ENCODE results near the gene GADD45GIP1.
A peak's percentile ranks its signal among the peaks of the same experiment; 100 is the strongest.
"Not testable (repeated sequence)": the region's sequence is repeated elsewhere in the genome, so short reads cannot be mapped to it uniquely, and the experiment has no call there.

GADD45GIP1 gene

DNA sequence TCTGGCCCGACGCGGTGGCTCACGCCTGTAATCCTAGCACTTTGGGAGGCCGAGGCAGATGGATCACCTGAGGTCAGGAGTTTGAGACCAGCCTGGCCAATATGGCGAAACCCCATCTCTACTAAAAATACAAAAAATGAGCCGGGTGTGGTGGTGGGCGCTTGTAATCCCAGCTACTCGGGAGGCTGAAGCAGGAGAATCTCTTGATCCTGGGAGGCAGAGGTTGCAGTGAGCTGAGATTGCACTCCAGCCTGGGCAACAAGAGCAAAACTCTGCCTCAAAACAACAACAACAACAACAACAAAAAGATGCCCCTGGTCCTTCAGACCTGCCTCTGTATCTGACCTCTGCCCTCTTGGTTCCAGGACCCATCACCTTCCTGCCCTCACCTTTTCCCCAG, 1.4 kb downstream of the GADD45GIP1 start:
- H3K36me3 ChIP-seq (ENCODE audit: insufficient read depth, low read length); H3K27me3 ChIP-seq (ENCODE audit: insufficient read depth, low read length); H2AFZ ChIP-seq (ENCODE audit: low read length, unreplicated experiment): not testable (repeated sequence)
- H3K79me2 ChIP-seq (ENCODE audit: control insufficient read depth, insufficient read depth, low read length, unreplicated experiment): peaks cover 37% of the 10 kb centered on the region
- peaks cover 41% of the 10 kb centered on the region for H3K4me1 ChIP-seq (ENCODE audit: control insufficient read depth, insufficient read depth, low read length, unreplicated experiment)
- peak overlapping the region; percentile 100 for H3K27ac ChIP-seq (ENCODE audit: low read depth, low read length)
- H3K4me3 ChIP-seq (ENCODE audit: low read depth, low read length): peak overlapping the region; percentile 88

DNA sequence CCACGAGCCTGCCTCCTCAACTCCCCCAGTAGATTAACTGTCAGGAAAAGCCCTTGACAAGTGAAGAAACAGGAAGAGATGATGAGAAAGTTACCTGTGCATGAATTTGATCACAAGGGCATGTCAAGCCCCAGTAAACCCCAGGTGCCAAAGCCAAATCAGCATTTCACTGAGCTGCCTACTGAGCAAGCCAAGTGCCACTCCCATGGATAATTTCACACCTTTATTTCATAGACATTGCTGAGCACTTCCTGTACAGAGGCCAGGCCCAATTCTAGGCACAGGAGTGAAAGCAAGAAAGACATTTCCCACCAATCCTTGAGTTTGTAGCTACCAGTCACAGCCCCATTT, 2.4 kb downstream of the GADD45GIP1 start:
- H3K4me1 ChIP-seq (ENCODE audit: control insufficient read depth, insufficient read depth, low read length, unreplicated experiment): peaks cover 41% of the 10 kb centered on the region
- peak overlapping the region; percentile 100 for H3K27ac ChIP-seq (ENCODE audit: low read depth, low read length)
- H3K36me3 ChIP-seq (ENCODE audit: insufficient read depth, low read length): peaks cover under 1% of the 10 kb centered on the region; the same call in 1 of the 2 replicates
- no peak overlapping the region for H2AFZ ChIP-seq (ENCODE audit: low read length, unreplicated experiment)
- peaks cover 37% of the 10 kb centered on the region for H3K79me2 ChIP-seq (ENCODE audit: control insufficient read depth, insufficient read depth, low read length, unreplicated experiment)
- no peaks in the 10 kb centered on the region for H3K27me3 ChIP-seq (ENCODE audit: insufficient read depth, low read length)
- peak overlapping the region; percentile 27 for H3K4me3 ChIP-seq (ENCODE audit: low read depth, low read length)

- peaks cover 4% of the 10 kb centered on the region; the same call in 1 of the 2 replicates for H3K36me3 ChIP-seq (ENCODE audit: insufficient read depth, low read length)
- H3K27me3 ChIP-seq (ENCODE audit: insufficient read depth, low read length): no peaks in the 10 kb centered on the region
- peak overlapping the region; percentile 100 for H3K27ac ChIP-seq (ENCODE audit: low read depth, low read length)
- peak overlapping the region; percentile 27; the same call in 1 of the 2 replicates for H3K4me3 ChIP-seq (ENCODE audit: low read depth, low read length)
- peaks cover 43% of the 10 kb centered on the region for H3K79me2 ChIP-seq (ENCODE audit: control insufficient read depth, insufficient read depth, low read length, unreplicated experiment)
- H3K4me1 ChIP-seq (ENCODE audit: control insufficient read depth, insufficient read depth, low read length, unreplicated experiment): peaks cover 41% of the 10 kb centered on the region
- H2AFZ ChIP-seq (ENCODE audit: low read length, unreplicated experiment): no peak overlapping the region
These were observed 3.0 kb downstream of the GADD45GIP1 start for GRCh38 chr19:12953799-12954611.

DNA sequence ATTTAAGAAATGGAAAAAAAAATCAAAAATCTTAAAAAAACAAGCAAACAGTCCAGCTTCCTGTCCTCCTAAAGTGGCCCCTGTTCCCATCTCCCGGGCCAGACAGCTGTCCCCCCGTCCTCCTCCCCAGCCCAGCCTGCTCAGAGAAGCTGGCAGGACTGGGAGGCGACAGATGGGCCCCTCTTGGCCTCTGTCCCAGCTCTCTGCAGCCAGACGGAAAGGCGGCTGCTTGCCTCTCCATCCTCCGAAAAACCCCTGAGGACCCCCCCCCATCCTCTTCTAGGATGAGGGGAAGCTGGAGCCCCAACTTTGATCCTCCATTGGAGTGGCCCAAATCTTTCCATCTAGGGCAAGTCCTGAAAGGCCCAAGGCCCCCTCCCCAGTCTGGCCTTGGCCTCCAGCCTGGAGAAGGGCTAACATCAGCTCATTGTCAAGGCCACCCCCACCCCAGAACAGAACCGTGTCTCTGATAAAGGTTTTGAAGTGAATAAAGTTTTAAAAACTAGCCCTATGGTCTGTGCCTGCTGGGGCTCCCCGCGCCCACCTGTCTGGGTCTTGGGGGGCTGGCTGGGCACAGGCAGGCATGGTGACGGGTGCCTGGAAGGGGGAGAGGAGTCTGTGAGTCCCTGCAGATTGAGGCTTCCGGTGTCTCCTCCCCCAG, 3.8 kb downstream of the GADD45GIP1 start:
- H3K27ac ChIP-seq (ENCODE audit: low read depth, low read length): peak overlapping the region; percentile 100
- peak overlapping the region; percentile 49; the same call in 1 of the 2 replicates for H3K4me3 ChIP-seq (ENCODE audit: low read depth, low read length)
- peaks cover 47% of the 10 kb centered on the region for H3K79me2 ChIP-seq (ENCODE audit: control insufficient read depth, insufficient read depth, low read length, unreplicated experiment)
- H3K27me3 ChIP-seq (ENCODE audit: insufficient read depth, low read length): no peaks in the 10 kb centered on the region
- peaks cover 41% of the 10 kb centered on the region for H3K4me1 ChIP-seq (ENCODE audit: control insufficient read depth, insufficient read depth, low read length, unreplicated experiment)
- H3K36me3 ChIP-seq (ENCODE audit: insufficient read depth, low read length): peaks cover 4% of the 10 kb centered on the region; the same call in 1 of the 2 replicates
- no peak overlapping the region for H2AFZ ChIP-seq (ENCODE audit: low read length, unreplicated experiment)

- peaks cover 4% of the 10 kb centered on the region; the same call in 1 of the 2 replicates for H3K36me3 ChIP-seq (ENCODE audit: insufficient read depth, low read length)
- H3K27ac ChIP-seq (ENCODE audit: low read depth, low read length): peak overlapping the region; percentile 100
- H3K4me3 ChIP-seq (ENCODE audit: low read depth, low read length): no peak overlapping the region
- H3K79me2 ChIP-seq (ENCODE audit: control insufficient read depth, insufficient read depth, low read length, unreplicated experiment): peaks cover 53% of the 10 kb centered on the region
- H3K27me3 ChIP-seq (ENCODE audit: insufficient read depth, low read length): no peaks in the 10 kb centered on the region
- peaks cover 45% of the 10 kb centered on the region for H3K4me1 ChIP-seq (ENCODE audit: control insufficient read depth, insufficient read depth, low read length, unreplicated experiment)
- no peak overlapping the region for H2AFZ ChIP-seq (ENCODE audit: low read length, unreplicated experiment)
These were observed 4.4 kb downstream of the GADD45GIP1 start for GRCh38 chr19:12952488-12953137.

- Histone ChIP-seq H3K4me1 (ENCODE audit: control insufficient read depth, insufficient read depth, low read length, unreplicated experiment) (peaks cover 50% of the 10 kb centered on the region), H3K79me2 (ENCODE audit: control insufficient read depth, insufficient read depth, low read length, unreplicated experiment) (peaks cover 54% of the 10 kb centered on the region), H3K27ac (ENCODE audit: low read depth, low read length) (peak overlapping the region; percentile 100)
- not testable (repeated sequence) for H3K27me3 ChIP-seq (ENCODE audit: insufficient read depth, low read length); H2AFZ ChIP-seq (ENCODE audit: low read length, unreplicated experiment); H3K4me3 ChIP-seq (ENCODE audit: low read depth, low read length); H3K36me3 ChIP-seq (ENCODE audit: insufficient read depth, low read length)
These were observed 5.0 kb downstream of the GADD45GIP1 start for GRCh38 chr19:12952050-12952449.

- H3K4me1 ChIP-seq (ENCODE audit: control insufficient read depth, insufficient read depth, low read length, unreplicated experiment): peaks cover 39% of the 10 kb centered on the region
- H3K4me3 ChIP-seq (ENCODE audit: low read depth, low read length): no peak overlapping the region
- H3K27me3 ChIP-seq (ENCODE audit: insufficient read depth, low read length): no peaks in the 10 kb centered on the region
- peaks cover 40% of the 10 kb centered on the region for H3K79me2 ChIP-seq (ENCODE audit: control insufficient read depth, insufficient read depth, low read length, unreplicated experiment)
- H3K27ac ChIP-seq (ENCODE audit: low read depth, low read length): no peak overlapping the region; the same call in 1 of the 2 replicates
- peaks cover 4% of the 10 kb centered on the region; the same call in 1 of the 2 replicates for H3K36me3 ChIP-seq (ENCODE audit: insufficient read depth, low read length)
- H2AFZ ChIP-seq (ENCODE audit: low read length, unreplicated experiment): no peak overlapping the region
These were observed 7.4 kb downstream of the GADD45GIP1 start for GRCh38 chr19:12949363-12950283.

DNA sequence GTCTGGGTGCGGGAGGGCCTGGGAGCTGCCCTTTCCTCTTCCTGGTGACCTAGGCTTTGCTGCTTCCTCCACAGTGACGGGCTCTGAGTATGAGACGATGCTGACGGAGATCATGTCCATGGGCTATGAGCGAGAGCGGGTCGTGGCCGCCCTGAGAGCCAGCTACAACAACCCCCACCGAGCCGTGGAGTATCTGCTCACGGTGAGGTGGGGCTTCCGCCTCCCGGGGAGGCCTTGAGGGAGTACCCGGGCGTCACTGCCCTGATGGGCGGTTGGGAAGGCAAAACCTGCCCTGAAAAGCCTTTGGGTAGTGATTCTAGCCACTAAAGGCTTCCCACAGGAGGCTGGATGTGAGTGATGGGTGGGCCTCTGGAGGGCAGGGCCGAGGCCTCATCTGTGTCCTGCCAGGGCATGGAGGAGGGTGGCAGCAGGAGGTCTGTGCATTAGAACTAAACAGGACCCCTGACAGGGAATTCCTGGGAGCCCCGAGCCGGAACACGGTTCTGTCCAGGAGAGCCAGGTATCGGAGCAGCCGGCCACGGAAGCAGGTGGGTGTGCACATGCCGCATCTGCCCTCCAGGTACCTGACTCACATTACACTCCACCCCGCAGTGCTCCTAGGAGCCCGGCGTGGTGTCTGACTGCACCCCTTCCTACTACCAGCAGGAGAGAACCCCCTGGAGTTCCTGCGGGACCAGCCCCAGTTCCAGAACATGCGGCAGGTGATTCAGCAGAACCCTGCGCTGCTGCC, 8.2 kb downstream of the GADD45GIP1 start:
- Histone ChIP-seq H2AFZ (ENCODE audit: low read length, unreplicated experiment) (no peak overlapping the region), H3K36me3 (ENCODE audit: insufficient read depth, low read length) (peaks cover 4% of the 10 kb centered on the region; the same call in 1 of the 2 replicates), H3K27me3 (ENCODE audit: insufficient read depth, low read length) (no peaks in the 10 kb centered on the region), H3K79me2 (ENCODE audit: control insufficient read depth, insufficient read depth, low read length, unreplicated experiment) (peaks cover 33% of the 10 kb centered on the region), H3K27ac (ENCODE audit: low read depth, low read length) (no peak overlapping the region), H3K4me1 (ENCODE audit: control insufficient read depth, insufficient read depth, low read length, unreplicated experiment) (peaks cover 31% of the 10 kb centered on the region), H3K4me3 (ENCODE audit: low read depth, low read length) (no peak overlapping the region)

DNA sequence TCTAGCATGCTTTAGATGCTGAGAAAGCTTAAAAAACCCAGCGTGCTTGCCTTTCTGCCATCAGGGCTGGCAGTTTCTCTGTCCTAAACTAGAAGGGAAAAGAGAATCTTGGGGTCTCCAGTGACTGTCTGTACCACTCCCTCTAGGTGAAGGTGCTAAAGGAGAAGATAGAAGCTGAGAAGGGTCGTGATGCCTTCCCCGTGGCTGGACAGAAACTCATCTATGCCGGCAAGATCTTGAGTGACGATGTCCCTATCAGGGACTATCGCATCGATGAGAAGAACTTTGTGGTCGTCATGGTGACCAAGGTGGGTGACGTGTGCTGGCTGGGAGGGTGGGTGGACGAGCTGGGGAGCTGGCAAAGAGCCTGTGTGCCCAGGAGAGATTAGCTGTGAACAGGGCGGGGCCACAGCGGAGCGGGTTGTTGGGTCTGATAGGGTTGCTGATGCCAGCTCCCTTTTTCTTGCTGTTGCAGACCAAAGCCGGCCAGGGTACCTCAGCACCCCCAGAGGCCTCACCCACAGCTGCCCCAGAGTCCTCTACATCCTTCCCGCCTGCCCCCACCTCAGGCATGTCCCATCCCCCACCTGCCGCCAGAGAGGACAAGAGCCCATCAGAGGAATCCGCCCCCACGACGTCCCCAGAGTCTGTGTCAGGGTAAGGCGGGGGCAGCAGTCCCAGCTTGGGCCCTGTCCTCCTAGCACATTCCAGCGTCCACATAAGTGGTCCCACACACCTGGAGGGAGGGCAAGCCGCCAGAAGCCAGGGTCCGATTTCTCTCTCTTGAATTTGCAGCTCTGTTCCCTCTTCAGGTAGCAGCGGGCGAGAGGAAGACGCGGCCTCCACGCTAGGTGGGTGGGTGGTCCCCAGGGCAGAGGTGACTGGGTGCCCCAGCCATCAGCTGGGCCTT, 9.1 kb downstream of the GADD45GIP1 start:
- Histone ChIP-seq H3K36me3 (ENCODE audit: insufficient read depth, low read length) (peaks cover 10% of the 10 kb centered on the region; the same call in 1 of the 2 replicates), H3K27ac (ENCODE audit: low read depth, low read length) (peak overlapping the region; percentile 96; the same call in 1 of the 2 replicates), H2AFZ (ENCODE audit: low read length, unreplicated experiment) (no peak overlapping the region), H3K79me2 (ENCODE audit: control insufficient read depth, insufficient read depth, low read length, unreplicated experiment) (peaks cover 39% of the 10 kb centered on the region), H3K4me1 (ENCODE audit: control insufficient read depth, insufficient read depth, low read length, unreplicated experiment) (peaks cover 27% of the 10 kb centered on the region), H3K27me3 (ENCODE audit: insufficient read depth, low read length) (no peaks in the 10 kb centered on the region), H3K4me3 (ENCODE audit: low read depth, low read length) (peak overlapping the region; percentile 99; the same call in 1 of the 2 replicates)
